Activated naive CD4-positive, alpha-beta T cell treated with Interleukin-2 at 50 U/mL for 16 hours (primary cell): ENCODE measurements around the gene B4GALT6.

Experiments
- DNase-seq: peaks from one replicate; pipeline ENCODE4 v3.0.0-alpha.2; 2020

B4GALT6 gene

GRCh38 chr18:31591113-31591512 lies 93.3 kb downstream of the B4GALT6 start:
- DNase-seq: no peak

GRCh38 chr18:31590570-31590969 lies 93.8 kb downstream of the B4GALT6 start:
- no peak for DNase-seq

DNA sequence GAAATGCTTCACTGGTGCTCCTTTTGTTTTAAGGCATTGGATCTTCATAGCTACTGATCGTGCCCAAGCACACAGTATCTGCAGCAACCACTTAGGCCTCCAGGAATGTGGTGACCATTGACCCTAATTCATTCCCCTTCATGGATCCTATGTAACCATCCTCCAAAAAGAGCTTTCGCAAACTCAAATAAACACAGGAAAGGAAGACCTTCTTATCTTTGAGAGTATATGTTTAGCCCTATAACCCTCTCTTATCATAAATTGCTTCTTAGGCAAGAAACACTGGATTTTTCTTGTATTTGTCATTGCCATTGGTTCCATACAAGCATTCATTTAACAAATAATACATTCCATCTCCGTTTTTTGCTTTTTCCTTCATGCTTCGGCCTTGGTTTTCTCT lies 96.9 kb downstream of the B4GALT6 start:
- DNase-seq: no peak

DNA sequence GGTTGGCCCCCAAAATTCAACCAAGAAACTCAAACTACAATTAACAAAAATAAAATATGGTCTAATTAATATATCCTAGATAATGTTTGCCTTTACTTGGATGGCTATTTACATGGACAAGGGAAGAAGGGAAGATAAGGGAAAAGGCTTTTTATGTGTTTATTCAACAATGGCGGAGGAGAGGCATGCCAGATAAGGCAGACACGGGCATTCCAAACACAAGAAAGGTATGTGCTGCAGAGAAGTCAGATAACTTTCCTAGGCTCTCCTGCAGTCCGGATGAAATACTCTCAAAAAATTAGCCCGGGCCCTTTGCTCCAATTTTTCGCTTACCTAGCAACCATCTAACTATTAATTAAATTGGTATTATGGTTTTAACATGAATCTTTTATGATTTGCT lies 97.8 kb downstream of the B4GALT6 start:
- no peak for DNase-seq

- no peak for DNase-seq
Measured at GRCh38 chr18:31585991-31586390, 98.4 kb downstream of the B4GALT6 start.

GRCh38 chr18:31583185-31583854 lies 101.1 kb downstream of the B4GALT6 start:
- DNase-seq: no peak

GRCh38 chr18:31581498-31582197 lies 102.7 kb downstream of the B4GALT6 start:
- no peak for DNase-seq

DNA sequence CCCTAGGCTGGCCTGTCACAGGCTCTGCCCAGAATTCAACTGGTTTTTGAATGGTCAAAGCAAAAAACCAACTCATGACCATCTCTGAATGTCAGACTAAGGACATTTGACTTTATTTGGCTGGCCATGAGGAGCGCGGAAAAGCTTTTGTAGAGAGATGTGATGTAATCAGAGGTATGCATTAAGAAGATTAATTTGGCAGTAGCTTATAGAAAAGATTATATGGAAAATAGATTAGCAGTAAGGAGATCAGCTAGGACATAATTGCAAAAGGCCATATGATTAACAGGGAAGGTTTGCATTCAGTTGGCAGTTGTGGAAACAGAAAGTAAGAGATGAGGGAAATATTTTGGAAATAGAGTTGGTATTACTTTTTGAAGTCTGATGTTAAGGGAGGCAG lies 105.0 kb downstream of the B4GALT6 start:
- DNase-seq: no peak

DNA sequence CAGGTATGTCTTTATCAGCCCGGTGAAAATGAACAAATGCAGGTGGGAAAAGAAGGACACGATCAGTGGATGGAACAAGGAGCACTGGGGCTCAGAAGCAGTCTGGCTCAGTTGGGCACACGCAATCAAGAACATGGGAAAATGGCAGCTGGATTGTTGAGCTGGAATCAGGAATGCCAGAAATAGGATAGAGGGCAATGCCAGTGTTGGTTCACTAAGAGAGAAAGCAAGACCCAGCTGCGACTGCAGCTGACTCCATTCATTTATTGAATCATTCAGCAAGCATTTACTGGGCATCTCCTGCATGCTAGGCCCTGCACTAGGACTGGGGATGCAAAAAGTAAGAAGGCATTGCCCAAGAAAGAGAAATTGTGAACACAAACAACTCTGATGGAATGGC lies 106.3 kb downstream of the B4GALT6 start:
- DNase-seq: no peak

DNA sequence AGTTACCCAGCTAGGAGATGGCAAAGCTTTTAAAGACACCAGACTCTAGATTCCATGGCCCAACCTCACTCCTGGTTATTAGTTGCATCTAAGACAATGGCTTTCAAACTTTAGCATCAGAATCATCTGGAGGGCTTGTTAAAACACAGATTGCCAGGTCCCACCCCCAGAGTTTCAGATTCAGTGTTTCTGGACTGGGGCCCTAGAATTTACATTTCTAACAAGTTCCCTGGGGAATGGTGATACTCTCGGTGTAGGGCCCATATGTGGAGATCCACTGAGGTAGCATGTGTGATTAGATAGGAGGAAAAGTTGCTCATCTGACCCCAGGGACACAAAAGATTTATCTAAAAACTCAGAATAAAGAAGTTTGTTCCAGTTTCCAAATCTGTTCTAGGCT lies 107.2 kb downstream of the B4GALT6 start:
- DNase-seq: no peak

DNA sequence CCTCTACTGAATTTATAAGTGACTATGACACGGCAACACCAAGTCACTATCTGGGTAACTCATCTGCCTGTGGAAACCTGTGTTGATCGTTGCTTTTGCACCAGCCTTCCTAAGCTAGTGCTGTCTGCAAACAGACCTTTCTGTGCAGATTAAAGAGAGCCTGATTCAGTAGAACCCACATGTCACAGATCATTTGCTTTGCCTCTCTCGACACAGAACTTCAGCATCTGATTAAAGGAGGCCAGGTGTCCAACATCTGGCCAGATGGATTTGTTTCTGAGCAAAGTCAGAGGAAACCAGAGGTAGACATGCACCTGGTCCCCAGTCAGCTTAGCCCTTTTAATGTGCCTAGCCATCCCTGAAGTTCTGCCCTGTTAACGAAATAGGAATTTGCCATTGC lies 107.7 kb downstream of the B4GALT6 start:
- no peak for DNase-seq

DNA sequence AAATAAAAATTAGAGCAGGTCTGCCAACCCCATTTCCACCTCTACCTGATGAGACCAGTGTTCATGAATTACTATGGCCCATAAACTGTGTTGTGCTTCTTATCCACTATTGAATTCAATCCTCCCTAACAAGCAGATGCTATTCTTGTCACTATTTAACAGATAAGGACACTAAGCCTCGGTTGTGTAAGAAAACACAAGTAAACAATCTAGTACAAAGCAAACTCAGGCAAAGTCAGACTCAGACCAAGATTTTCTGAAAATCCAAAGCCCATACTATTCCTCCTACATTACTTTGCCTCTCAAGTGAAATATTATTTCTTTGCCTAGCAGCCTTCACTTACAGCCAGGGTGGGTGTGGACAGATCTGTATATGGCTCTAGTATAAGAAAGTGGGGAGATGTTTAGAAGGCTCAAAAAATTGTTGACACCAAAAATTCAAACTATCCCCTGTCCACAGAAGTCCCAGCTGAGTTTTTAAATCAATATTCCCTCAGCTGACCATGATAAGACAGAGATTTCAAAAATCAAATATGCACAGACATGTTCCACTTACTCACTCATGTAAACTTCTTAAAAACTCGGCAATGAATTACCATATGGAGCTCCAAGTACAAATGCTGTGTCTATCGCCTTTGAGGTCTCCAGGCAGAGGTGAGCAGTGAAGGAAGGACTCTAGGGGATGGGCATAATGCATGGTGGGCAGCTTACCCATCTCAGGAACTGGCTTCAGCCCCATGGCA lies 108.7 kb downstream of the B4GALT6 start:
- DNase-seq: no peak

- no peak for DNase-seq
Measured at GRCh38 chr18:31574359-31574758, 110.0 kb downstream of the B4GALT6 start.
